Stomach smooth muscle (tissue), 2 donors: ENCODE measurements around the gene C15orf39.

Experiments
- H3K27ac ChIP-seq: one replicate; pipeline ENCODE4 v1.7.0; 2013; ENCODE audit warnings: mild to moderate bottlenecking, low read length, inconsistent platforms
- H3K27me3 ChIP-seq, 2 donors: one replicate each; pipeline ENCODE4 v1.7.0; 2013; ENCODE audit warnings: low read length in 2 of 2; ENCODE audit not compliant: insufficient read depth in 2 of 2, control insufficient read depth in 1 of 2
- H3K36me3 ChIP-seq, 2 donors: one replicate each; pipeline ENCODE4 v1.7.0; 2013; ENCODE audit warnings: low read length in 2 of 2; ENCODE audit not compliant: control insufficient read depth in 2 of 2, insufficient read depth in 2 of 2
- H3K4me1 ChIP-seq: one replicate; pipeline ENCODE4 v1.7.0; 2013; ENCODE audit warnings: low read length; ENCODE audit not compliant: control insufficient read depth, insufficient read depth
- H3K4me3 ChIP-seq, 2 donors: one replicate each; pipeline ENCODE4 v1.7.0; 2013; ENCODE audit warnings: low read length in 2 of 2
- H3K9ac ChIP-seq, 2 donors: one replicate each; pipeline ENCODE4 v1.7.0; 2013; ENCODE audit warnings: low read length in 2 of 2, mild to moderate bottlenecking in 1 of 2
- H3K9me3 ChIP-seq, 2 donors: one replicate each; pipeline ENCODE4 v1.7.0; 2013; ENCODE audit warnings: low read length in 2 of 2; ENCODE audit not compliant: control insufficient read depth in 2 of 2
- donor health status: healthy.
- donor health status: Pancreatic carcinoma.

C15orf39 gene

GRCh38 chr15:75185271-75186029 is 16.2 kb upstream of the C15orf39 start:
- Histone ChIP-seq H3K4me3 (no peak overlapping the region), H3K9me3 (no peaks in the 10 kb centered on the region), H3K27me3 (no peaks in the 10 kb centered on the region), H3K9ac (no peak overlapping the region), H3K27ac (no peak overlapping the region), H3K4me1 (peaks cover 5% of the 10 kb centered on the region), H3K36me3 (no peaks in the 10 kb centered on the region)

GRCh38 chr15:75186044-75186443 is 15.6 kb upstream of the C15orf39 start:
- Histone ChIP-seq H3K27me3 (no peaks in the 10 kb centered on the region), H3K27ac (no peak overlapping the region), H3K9ac (no peak overlapping the region), H3K36me3 (no peaks in the 10 kb centered on the region), H3K4me1 (no peaks in the 10 kb centered on the region), H3K4me3 (no peak overlapping the region), H3K9me3 (no peaks in the 10 kb centered on the region)

DNA sequence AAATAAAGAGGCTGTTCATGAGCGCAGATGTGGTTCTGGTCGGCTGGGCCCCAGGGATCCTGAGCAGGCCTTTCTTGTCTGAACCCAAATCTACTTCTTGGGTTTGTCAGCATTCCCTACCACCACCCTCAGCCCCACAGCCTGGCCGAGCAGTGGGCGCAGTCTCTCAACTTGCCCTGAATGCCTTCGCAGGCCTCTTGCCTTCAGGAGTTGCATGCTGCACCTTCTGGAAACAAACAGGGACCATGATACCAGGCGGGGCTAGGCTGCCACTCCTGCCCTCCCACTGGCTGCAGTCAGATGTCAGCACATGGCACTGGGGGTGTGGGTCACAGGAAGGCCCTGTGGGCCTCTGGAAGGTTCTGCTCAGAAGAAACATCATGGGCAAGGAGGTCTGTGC is 13.2 kb upstream of the C15orf39 start:
- no peak overlapping the region for H3K4me3 ChIP-seq
- H3K9me3 ChIP-seq = no peaks in the 10 kb centered on the region
- H3K4me1 ChIP-seq = no peaks in the 10 kb centered on the region
- no peak overlapping the region for H3K9ac ChIP-seq
- peaks cover 0 to 5% of the 10 kb centered on the region in 2 donors for H3K27me3 ChIP-seq
- no peak overlapping the region for H3K27ac ChIP-seq
- H3K36me3 ChIP-seq = no peaks in the 10 kb centered on the region

GRCh38 chr15:75191235-75191634 is 10.4 kb upstream of the C15orf39 start:
- no peaks in the 10 kb centered on the region for H3K9me3 ChIP-seq
- H3K27ac ChIP-seq = no peak overlapping the region
- H3K4me3 ChIP-seq = no peak overlapping the region
- H3K27me3 ChIP-seq = peaks cover 0 to 5% of the 10 kb centered on the region in 2 donors
- H3K9ac ChIP-seq = no peak overlapping the region
- H3K36me3 ChIP-seq = no peaks in the 10 kb centered on the region
- peaks cover 9% of the 10 kb centered on the region for H3K4me1 ChIP-seq

DNA sequence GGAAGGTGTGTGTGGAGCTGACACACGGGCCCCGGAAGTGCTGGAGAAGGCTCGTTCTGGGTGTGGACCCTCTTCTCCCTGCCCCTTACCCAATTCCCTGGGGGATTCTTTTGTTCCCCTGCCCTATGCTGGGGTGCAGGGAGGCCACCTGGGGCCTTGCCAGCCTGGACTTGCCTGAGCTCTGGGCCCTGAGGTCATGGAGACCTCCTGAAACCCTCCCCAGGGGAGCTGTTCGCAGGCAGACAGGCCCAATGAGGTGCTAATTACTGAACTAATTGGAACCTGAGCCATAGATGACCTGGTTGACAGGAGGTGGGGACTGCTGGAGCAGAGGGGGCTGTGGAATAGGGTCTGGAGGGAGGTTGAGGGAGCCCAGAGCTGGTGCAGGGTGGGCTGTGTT is 9.4 kb upstream of the C15orf39 start:
- no peaks in the 10 kb centered on the region for H3K9me3 ChIP-seq
- no peak overlapping the region for H3K27ac ChIP-seq
- peaks cover 15% of the 10 kb centered on the region for H3K4me1 ChIP-seq
- no peak overlapping the region for H3K4me3 ChIP-seq
- H3K27me3 ChIP-seq = peaks cover 0 to 5% of the 10 kb centered on the region in 2 donors
- H3K9ac ChIP-seq = no peak overlapping the region
- no peaks in the 10 kb centered on the region for H3K36me3 ChIP-seq

GRCh38 chr15:75193272-75193671 is 8.4 kb upstream of the C15orf39 start:
- Histone ChIP-seq H3K36me3 (no peaks in the 10 kb centered on the region), H3K27ac (no peak overlapping the region), H3K4me3 (no peak overlapping the region), H3K9me3 (no peaks in the 10 kb centered on the region), H3K27me3 (peaks cover 0 to 5% of the 10 kb centered on the region in 2 donors), H3K9ac (no peak overlapping the region), H3K4me1 (peaks cover 15% of the 10 kb centered on the region)

DNA sequence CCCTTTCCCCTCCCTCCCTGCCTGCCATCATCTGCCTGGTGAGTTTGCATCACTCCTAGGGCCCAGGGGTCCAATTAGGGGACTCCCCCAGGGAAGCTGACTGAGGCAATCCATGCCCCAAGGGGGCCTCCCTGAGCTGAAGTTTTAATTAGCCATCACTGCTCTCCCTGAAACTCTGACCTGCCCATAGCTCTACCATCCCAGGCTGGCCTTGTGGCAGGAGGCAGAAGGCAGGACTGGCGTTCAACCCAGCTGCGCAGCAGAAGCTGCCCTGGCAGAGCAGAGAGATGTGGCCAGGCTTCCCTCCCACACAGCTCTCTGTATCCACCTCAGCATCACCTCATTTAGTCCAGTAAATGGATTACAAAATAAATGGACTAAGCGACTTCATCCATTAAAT is 7.7 kb upstream of the C15orf39 start:
- Histone ChIP-seq H3K4me1 (peaks cover 15% of the 10 kb centered on the region), H3K9ac (no peak overlapping the region), H3K4me3 (no peak overlapping the region), H3K36me3 (no peaks in the 10 kb centered on the region), H3K9me3 (no peaks in the 10 kb centered on the region), H3K27ac (no peak overlapping the region), H3K27me3 (peaks cover 0 to 5% of the 10 kb centered on the region in 2 donors)

- Histone ChIP-seq H3K9ac (no peak overlapping the region), H3K27ac (no peak overlapping the region)
These were observed 7.3 kb upstream of the C15orf39 start for GRCh38 chr15:75194397-75194796.

DNA sequence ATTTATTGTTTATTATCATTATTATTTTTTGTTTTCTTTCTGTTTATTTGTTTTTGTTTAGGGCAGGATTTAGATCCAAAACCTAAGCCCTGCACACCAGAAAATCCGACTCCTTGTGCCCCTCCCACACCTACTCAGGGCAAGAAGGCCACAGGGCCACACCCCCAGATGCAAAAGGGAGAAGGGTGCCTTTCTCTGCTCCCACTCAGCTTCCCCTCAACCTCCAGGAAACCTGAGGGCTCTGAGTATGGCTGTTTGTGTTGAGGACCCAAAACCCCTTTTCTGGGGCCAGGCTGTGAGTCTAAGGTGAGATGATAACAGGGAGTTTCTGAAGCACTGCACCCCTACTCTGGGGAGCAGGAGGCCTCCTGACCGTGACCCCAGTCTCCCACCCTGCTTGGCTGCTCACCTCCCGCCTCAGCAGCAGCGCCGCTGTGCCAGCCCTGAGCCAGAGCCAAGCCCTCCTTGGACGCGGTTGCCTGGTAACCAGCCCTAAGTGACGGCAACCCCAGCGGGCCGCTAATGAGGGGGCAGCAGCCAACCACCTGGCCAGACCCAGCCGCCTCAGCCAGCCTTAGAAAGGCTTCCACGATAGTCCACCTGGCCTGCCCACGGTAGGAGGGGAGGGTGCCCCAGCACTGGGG is 6.4 kb upstream of the C15orf39 start:
- H3K27ac ChIP-seq = no peak overlapping the region
- peaks cover 0 to 5% of the 10 kb centered on the region in 2 donors for H3K27me3 ChIP-seq
- peak overlapping the region in 1 of 2 donors; percentile 3 for H3K4me3 ChIP-seq

More at GRCh38 chr15:75194397-75194796, 7.3 kb upstream of the C15orf39 start:
- H3K36me3 ChIP-seq = no peaks in the 10 kb centered on the region
- H3K4me1 ChIP-seq = peaks cover 15% of the 10 kb centered on the region
- no peaks in the 10 kb centered on the region for H3K9me3 ChIP-seq
- H3K27me3 ChIP-seq = peaks cover 0 to 5% of the 10 kb centered on the region in 2 donors
- no peak overlapping the region for H3K4me3 ChIP-seq

GRCh38 chr15:75195766-75196241 is 5.9 kb upstream of the C15orf39 start:
- Histone ChIP-seq H3K27ac (no peak overlapping the region), H3K4me3 (no peak overlapping the region), H3K9ac (no peak overlapping the region), H3K36me3 (no peaks in the 10 kb centered on the region), H3K4me1 (peaks cover 21% of the 10 kb centered on the region), H3K27me3 (peaks cover 0 to 5% of the 10 kb centered on the region in 2 donors), H3K9me3 (no peaks in the 10 kb centered on the region)

More for the DNA sequence above, 6.4 kb upstream of the C15orf39 start:
- peak overlapping the region in 1 of 2 donors; percentile 29 for H3K9ac ChIP-seq
- H3K9me3 ChIP-seq = no peaks in the 10 kb centered on the region
- no peaks in the 10 kb centered on the region for H3K36me3 ChIP-seq
- peaks cover 16% of the 10 kb centered on the region for H3K4me1 ChIP-seq
